Measurements from ENCODE around the gene ALK.
A peak's percentile ranks its signal among the peaks of the same experiment; 100 is the strongest.

The ALK gene

DNA sequence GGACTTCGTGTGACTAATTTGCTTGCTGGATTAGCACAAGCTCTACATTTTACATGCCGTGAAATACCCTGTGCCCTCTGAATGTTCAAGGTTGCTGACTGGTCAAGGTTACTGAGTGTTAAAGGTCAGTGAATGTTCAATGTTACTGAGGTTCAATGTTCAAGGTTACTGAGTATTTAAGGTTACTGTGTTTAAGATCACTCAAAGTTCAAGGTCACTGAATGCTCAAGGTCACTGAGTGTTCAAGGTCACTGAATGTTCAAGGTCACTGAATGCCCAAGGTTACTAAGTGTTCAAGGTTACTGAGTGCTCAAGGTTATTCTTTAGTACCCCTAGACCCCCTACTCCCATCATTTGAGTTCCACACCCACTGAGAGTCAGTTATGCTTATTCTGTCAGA, 528.6 kb downstream of the ALK start:
- no peak for DNase-seq

DNA sequence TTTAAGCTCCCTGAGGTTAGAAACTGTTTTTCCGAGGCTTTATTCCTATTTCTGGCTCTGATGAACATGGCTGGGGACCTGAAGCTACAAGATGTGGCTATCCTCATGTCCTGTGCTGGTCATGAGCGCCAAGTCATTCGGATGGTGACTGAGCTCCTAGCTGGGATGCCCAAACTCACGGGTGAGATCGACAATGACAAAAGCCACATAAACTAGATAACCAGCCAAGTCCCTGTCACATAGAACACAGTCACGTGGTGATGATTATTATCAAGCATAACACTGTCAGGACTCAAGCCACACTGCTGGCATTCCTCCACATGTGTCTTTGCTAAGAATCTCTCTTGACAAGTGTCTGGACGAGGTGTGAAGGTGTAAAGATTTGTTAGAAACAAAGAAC, 531.2 kb downstream of the ALK start:
- DNase-seq, result no peak

DNA sequence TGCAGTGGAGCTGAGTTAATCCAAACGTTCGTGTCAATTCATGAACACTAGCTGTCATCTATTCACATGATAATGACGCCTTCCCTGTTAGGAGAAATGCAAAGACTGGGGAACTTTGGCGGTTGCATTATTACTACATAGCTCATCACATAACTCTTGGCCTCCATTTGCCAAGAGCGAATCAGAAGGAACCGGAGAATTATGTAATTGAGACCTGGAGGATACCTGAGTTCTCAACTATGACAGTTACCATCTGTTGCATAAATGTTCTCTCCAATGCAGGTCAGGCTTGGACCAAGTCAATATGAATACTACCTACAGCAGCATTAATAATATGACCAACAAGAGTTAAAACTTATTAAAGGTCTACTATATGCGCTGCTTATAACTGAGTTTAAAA, 531.7 kb downstream of the ALK start:
- no peak for DNase-seq

DNA sequence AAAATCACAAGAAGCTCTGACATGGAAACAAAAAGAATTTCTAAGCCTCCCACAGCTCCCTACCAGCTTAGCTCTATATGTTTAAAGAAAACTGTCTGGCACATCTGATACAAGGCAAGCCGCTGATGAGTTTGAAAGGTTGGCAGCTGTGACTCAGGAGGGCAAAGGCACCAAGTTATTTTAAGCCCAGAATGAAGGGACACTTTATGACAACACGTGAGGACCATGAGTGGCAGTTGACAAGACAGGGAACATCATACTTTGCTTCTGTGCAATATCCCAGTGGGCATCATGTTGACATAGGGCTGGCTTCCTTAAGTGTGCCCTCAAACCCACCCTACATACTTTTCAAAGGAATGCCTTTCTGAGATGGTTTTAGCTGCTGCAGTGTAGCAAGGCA, 533.3 kb downstream of the ALK start:
- no peak for DNase-seq

DNA sequence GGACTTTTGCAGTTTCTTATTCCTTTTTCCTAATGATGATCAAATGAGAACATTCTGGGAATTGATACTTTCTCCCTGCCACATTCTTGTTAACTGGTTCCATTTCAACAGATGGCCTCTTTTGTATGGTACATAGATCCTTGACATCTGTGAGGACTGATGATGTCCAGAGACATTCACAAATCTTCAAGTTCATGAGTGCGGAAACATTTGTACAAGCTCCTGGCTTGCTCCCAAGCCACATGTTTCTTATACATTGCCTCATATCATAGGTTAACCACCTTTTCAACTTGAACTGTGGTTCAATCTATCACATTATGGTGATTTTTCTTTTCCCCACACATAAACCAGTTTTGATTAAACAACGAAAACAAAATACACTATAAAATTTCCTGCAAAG, 538.9 kb downstream of the ALK start:
- no peak for DNase-seq

DNA sequence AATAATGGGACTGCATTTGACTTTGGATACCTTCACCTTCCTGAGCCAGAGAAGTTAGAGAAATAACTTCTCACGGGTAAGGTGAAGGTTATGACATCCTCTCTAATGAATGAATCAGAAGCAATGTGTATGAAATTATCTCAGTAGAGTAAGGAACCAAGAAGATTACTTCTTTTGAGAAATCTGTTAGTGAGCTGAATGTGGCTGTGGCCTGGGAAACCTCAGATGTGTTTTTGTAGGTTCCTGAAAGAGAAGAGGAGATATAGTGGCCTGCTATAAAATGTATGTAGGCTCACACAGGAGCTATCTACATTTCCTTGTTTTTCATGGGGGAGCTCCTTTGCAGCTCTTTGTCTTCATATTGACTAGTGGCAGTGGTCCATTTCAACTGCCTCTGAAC, 543.6 kb downstream of the ALK start:
- DNase-seq, result no peak

DNA sequence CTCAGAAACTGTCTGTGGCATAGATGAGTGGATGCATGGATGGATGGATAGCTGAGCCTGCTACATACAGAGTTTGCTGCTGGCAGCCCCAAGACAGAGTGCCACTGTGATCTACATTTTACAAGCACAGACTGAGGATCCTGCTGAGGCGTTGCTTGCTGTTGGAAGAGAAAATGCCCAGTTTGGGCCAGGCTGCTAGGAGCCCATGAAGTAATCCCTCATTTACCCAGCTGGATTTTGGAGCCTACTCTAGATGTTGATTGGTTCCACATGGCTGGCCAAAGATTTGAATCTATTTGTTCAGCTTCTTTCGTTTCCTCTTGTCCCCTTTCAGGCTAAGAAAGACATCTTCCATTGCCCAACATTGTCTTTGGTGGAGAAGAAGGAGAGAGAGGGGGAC, 544.8 kb downstream of the ALK start:
- no peak for DNase-seq

DNA sequence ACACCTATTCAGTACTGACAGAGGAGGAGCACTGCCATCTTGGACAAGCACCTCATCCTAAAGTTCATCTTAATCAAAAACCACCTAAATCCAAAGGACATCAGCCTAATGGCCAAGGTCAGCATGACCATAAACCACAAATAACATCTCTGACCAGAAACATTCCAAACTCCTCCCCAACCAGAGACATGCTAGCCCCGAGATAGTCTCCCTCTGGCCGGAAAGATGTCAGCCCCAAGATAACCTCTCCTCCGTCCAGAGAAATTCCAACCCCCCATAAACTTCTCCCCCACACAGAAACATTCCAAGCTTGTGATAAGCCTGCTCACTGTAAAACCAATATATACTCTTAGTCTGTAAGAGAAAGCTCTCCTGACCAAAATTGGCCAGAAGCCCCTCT, 545.5 kb downstream of the ALK start:
- no peak for DNase-seq

DNA sequence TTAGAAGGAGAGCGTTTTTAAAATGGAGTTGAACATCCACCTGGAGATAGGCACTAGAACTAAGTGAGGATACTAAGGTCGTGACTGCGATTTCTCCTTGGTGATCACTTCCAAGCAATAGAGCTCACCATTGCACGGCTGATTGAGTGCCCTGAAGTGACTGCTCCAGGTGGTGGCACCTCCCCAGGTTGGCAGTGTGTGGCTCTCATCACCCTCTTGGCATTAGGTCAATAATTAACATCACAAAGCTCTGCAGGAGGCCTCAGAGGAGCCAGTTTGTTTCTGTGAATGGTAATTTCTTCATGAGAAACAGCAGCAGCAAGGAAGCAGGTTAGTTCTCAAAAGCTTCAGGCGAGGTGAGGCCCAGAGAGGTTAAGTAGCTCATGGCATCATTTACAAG, 546.6 kb downstream of the ALK start:
- no peak for DNase-seq

DNA sequence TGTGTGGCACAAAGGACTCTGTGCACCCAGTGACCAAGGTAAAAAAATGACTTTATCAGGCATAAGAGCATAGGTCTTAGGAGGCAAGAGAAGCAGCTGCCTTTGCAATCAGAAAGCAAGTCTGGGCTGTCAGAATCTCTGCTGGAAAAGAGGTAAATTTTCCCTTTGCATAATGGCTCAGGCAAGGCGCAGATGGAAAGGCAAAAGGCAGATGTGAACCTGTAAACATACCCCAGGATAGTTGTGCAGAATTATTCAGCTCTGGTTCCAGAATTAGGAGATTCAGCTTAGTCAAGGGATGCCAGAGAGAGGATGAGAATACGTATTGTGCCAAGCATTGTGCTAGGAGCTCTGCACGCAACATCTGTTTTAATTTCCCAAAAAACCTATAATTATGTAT, 547.5 kb downstream of the ALK start:
- DNase-seq, result no peak

DNA sequence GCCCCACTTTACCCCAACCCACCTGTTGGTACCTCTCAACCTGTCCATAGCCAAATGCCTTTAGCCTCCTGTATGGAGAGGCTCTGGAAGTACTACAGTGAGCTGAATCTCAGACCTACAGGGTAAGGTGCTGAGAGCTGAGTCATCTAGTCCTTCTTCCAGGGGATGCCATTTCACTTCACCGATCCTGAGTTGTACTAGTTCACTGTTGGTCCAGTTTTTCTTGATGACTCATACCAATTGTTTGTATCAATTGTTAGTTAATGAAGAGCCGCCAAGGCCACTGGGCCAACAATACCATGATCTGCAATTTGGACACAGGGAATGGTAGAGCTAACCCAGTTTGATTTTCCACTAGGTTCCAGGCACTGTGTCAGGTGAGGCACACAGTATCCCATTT, 549.2 kb downstream of the ALK start:
- no peak for DNase-seq

DNA sequence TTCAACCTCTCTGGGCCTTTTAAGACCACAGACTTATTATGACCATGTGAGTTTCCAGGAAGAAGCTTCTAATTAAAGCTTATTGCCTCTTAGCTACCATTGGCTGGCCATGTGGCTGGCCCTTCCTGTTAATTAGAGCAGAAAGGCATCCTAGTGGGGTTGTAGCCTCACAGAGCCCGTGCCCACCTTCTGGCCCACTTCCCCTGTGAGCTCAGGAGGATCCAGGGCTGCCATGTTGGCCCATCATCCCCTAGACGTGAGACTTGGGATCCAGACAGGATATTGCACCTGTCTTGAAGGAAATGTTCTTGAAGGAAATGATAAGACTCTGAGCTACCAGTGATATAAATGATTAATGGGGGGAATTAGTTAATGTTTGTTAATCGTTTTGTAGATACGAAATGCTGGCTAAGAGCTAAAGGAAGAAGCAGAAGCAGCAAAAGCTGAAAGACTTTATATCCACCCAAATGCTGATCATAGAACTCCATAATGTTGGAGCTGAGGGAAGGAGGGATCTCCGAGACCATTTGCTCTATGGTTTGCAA, 550.7 kb downstream of the ALK start:
- DNase-seq, result no peak

DNA sequence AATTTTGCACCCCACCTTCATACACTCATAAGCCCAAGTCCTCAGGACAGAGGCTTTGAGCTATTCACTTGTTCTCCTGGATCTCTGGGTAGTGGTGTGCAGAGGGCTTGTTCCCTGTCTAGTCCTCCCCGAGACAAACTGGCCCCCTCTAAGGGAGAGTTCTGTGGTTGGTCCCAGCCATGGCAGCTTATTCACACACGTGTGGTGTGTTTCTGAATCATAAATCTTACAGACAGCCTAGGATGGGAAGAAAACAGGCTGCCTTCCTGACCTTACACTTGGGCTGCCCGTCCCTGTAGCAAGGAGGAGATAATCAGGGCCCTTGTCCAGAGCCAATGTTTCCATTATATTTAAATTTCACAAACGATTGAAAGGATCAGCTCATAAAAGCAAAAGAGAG, 551.2 kb downstream of the ALK start:
- DNase-seq, result no peak

DNA sequence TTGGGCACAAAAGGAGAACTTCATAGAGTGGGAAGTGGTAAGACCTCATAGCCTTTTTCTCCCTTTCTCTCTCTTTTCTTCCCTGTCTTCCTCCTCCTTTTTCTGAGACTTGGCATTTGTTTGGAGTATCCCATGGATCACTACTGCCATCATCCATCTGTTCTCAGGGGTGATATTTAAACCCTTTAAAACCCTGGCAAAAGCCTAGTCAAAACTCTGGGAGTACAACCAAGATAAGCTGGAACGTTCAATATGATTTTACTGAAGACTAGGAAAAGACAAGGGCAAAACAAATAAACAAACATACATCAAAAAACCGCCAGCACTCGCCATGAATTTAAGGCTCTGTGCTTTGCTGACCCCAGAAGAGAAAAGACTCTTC, 552.7 kb downstream of the ALK start:
- DNase-seq, result no peak

DNA sequence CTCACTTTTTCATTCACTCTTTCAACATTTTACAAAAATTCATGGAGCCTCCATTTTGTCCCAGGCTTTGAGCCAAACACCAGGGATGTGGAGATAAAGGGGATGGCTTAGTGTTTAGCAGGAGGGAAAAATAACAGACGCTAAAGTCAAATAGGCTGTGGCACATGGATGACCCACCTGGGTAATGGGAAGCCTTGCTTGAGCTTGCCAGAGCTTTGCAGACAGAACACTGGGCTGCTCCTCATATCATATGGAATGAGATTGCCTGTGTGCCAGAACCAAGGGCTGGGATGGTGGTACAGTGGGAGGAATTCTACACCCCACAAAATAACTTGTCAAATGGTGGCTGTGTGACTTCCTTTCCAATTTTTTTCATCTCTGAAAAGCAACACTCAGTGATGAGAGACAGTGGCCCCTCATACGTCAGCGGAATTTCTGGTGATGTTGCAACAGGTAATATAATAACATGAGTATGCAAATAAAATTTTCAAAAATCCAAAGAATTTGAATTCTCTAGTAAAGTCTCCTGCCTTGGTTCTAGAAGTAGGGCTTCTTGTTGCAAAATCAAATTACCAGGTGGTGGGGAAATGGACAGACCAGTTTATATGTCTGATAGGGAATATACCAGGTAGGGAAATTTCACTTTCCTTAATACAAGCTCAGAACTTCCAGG, 553.3 kb downstream of the ALK start:
- peak; percentile 3 for DNase-seq

DNA sequence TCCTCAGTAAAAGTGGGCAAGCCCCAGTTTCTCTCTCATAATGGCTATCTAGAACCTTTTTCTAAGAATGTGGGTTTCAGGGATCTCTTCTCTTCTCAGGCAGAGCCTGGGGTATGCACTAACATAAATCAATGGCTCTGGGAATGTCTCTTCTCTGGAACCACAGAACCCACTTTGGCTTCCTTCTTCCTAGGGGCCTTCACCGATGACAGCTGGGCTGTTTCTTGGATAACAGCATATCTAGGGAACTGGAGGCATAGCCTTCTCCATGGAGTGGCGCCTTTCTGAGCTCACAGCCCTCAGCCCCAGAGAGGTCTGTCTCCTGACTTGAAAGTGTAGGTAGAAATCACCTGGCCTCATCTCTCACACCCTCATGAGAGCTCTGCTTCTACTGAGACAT, 558.3 kb downstream of the ALK start:
- DNase-seq, result no peak

DNA sequence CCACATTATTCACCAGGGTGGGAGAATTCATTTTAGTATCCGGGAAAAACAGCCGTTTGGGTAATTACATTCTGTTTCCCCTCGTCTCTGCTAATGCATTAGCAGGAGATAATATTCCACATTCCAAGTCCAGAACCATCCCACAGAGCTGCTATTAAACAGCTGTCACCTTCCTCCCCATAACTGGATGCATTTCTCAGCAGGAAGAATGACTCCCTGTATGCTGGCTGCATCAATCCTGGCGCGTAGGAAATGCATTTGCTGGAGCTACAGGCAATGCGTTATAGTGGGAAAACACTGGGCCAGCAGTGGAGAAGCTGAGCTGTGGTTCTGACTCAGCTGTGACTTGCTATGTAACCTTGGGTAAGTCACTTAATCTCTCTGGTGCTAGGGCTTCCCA, 560.2 kb downstream of the ALK start:
- DNase-seq, result no peak

DNA sequence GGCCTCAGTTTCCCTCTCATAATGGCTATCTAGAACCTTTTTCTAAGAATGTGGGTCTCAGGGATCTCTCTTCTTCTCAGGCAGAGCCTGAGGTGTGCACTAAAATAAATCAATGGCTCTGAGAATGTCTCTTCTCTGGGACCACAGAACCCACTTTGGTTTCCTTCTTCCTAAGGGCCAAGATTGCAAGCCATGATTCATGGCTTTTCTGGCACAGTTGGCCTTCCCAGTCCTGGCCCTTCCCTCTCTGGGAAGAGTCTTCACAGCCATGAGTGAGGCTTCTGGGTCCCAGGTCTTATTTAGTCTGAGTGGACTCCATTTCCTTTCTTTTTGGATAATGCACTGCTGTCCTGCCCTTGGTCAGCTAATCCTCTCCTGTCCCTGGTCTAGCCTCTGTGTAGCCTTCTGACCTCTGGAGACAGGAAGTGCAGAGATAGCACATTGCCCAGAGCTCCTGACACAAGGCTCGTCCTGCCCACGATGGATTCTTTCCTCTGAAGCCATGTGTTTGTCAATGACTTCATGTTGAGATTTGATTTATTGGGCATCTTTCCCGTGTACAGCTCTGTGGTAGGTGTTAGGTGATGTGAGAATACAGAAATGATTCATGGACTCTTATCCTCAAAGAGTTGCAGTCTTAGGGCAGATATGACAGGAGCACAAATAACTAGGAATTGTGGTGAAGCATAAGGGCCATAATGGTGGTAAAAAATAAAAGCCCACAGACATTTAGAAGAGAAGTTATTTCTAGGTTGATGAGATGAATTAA, 561.2 kb downstream of the ALK start:
- DNase-seq, result no peak

DNA sequence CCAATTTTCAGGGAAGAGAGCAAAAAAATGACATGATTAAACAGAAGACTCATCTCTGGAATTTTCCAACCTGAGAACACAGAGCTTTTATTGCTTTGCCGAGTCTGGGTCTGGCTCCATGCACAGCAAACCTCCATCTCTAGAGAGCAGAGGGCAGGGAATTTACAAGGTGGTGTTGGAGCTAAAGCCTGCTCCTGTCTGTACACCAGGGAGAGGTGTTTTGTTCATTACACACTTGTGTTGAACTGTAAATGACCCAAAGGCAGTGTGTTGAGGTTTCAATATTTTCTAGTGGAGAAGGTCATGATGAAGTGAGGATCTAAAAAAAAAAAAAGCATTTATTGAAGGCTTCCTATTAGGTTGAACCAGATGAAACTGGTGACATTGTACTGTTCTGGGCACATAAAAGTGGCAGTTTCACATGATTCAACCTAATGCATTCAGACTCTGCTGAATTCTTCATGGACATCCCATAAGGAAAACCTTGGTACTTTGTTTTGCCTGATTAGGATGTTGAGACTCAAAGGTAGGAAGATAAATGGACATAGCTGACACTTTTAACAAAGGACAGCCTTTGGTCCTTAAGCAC, 567.9 kb downstream of the ALK start:
- DNase-seq, result no peak

DNA sequence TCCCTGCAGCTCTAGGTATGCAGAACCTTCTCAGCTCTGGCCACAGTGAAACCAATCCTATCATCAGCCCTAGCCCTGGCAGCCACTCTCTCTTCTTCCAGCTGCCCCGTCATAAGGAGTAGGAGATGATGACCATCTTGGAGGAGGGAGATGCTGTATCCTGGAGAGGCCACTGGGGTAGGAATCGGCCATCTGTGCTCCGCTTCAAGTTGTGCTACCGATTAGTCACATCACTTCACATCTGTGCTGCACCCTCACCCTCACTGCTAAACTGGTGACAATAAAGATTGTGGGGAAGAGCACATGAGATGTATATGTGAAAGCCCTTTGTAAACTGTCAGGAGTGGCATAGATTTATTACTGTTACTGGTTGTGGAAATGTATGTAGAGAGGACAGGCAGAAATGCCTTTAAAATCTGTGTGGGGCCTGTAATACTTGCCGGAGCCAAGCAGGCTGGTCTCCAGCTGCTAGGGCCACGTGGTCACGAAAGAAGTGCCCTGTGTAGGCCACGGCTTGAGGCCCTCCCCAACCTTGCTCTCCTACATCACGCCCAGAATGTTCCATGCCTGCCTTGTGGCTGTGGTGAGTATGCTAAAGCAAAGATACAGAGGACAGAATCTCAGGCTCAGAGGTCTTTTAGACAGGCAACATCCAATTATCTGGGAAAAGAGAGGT, 569.3 kb downstream of the ALK start:
- DNase-seq, result no peak

DNA sequence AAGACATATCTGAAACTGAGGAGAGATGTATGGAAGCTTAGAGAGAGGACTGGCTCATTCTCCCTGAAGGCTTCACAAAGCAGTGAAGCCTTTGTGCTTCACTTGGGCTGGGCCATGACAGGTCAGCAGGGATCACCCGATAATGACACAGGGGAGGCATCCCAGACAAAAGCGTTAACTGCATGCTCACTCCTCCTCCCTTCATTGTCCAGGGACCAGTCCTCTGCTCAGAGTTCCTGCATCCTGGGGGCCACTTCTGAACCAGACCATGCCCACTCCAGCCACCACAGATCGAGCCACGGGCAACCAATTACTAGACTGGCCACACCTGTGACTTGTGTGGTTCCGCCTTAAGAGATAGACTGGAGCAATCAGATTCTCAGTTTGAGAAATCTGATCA, 570.1 kb downstream of the ALK start:
- no peak for DNase-seq

DNA sequence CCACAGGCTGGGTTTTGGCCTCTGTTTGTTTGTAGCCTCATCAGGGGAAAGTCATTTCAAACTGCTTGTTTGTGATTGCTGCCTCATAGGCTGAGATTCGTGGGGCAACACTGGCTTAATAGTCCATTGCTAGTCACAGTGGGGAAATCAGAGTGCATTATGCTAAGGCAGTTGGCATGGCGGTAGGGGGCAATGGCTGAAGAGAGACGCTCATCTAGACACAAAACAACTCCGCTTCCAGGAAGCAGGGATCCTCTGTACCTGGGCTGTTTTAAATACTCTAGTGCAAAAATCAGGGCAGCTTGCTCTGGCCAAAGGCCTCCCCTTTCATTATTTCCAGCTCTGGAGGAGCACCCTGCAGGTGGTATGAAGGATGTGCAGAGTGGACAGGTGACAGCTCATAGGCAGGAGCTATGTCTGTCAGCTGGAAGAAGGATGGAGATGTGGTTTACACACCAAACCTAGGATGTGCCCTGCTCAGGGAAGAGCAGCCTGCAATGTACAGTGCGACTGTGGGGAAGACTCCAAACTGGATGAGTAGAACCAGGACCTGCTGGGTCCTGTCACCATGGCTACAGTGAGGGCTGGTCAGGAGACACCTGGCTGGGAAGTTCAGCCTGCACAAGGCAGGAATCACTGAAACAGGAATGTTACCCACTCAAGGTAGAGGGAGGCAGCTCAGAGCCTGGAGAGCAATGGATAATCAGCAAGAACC, 571.9 kb downstream of the ALK start:
- no peak for DNase-seq

All from inflammatory macrophage treated with lipopolysaccharide for 4 hours (primary cell).